Effector memory CD4-positive, alpha-beta T cell (primary cell): ENCODE measurements around the gene ADIPOR2.
"Not testable (repeated sequence)": the region's sequence is repeated elsewhere in the genome, so short reads cannot be mapped to it uniquely, and the experiment has no call there.

Source experiments
- DNase-seq, 3 donors: peaks; one replicate each; pipeline ENCODE4 v3.0.0-alpha.2; 2020
- H3K27ac ChIP-seq: 2 replicates; pipeline ENCODE4 v1.7.0; 2013; ENCODE audit warnings: mild to moderate bottlenecking, low read length, moderate library complexity; ENCODE audit not compliant: insufficient read depth, poor library complexity, severe bottlenecking
- H3K27me3 ChIP-seq: replicated peaks from 2 replicates; pipeline ENCODE4 v1.7.0; 2013; ENCODE audit warnings: mild to moderate bottlenecking, low read length; ENCODE audit not compliant: insufficient read depth, control insufficient read depth, poor library complexity, severe bottlenecking
- H3K36me3 ChIP-seq: 2 replicates; pipeline ENCODE4 v1.7.0; 2013; ENCODE audit warnings: mild to moderate bottlenecking, low read length, moderate library complexity; ENCODE audit not compliant: control insufficient read depth, insufficient read depth
- H3K4me1 ChIP-seq: 2 replicates; pipeline ENCODE4 v1.7.0; 2013; ENCODE audit warnings: low read length, mild to moderate bottlenecking; ENCODE audit not compliant: control insufficient read depth, insufficient read depth, poor library complexity, severe bottlenecking
- H3K4me3 ChIP-seq: 2 replicates; pipeline ENCODE4 v1.7.0; 2013; ENCODE audit warnings: low read length, low read depth, mild to moderate bottlenecking; ENCODE audit not compliant: insufficient read depth, poor library complexity, severe bottlenecking
- H3K9me3 ChIP-seq: 2 replicates; pipeline ENCODE4 v1.7.0; 2013; ENCODE audit warnings: mild to moderate bottlenecking, low read length, moderate library complexity; ENCODE audit not compliant: control insufficient read depth

Gene ADIPOR2

DNA sequence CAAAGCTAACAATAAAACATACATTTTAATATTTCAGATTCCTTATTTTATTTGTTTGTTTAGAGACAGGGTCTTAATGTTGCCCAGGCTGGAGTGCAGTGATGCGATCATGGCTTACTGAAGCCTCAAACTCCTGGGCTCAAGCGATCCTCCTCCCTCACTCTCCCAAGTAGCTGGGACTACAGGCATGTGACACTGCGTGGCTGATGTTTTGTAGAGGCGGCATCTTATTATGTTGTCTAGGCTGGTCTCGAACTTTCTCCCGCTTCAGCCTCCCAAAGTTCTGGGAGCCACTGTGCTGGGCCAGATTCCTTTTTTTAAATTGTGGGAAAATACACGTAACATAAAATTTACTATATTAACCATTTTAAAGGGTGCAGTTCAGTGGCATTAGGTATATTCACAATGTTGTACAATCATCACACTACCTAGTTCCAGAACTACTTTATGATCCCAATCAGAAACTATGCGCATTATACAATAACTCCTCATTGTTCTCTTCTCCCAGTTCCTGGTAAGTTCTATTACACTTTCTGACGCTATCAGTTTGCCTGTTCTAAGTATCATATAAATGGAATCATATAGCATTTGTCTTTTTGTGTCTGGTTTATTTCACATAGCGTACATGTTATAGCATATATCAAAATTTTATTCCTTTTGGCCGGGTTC, 40.3 kb downstream of the ADIPOR2 start:
- no peaks in the 10 kb centered on the region for H3K36me3 ChIP-seq
- H3K27me3 ChIP-seq: no peaks in the 10 kb centered on the region
- DNase-seq: no peak
- H3K4me1 ChIP-seq: no peaks in the 10 kb centered on the region
- no peak overlapping the region for H3K4me3 ChIP-seq
- H3K27ac ChIP-seq: no peak overlapping the region
- no peaks in the 10 kb centered on the region for H3K9me3 ChIP-seq

GRCh38 chr12:1731688-1732078, 40.8 kb downstream of the ADIPOR2 start:
- H3K9me3 ChIP-seq, H3K36me3 ChIP-seq: not testable (repeated sequence)

DNA sequence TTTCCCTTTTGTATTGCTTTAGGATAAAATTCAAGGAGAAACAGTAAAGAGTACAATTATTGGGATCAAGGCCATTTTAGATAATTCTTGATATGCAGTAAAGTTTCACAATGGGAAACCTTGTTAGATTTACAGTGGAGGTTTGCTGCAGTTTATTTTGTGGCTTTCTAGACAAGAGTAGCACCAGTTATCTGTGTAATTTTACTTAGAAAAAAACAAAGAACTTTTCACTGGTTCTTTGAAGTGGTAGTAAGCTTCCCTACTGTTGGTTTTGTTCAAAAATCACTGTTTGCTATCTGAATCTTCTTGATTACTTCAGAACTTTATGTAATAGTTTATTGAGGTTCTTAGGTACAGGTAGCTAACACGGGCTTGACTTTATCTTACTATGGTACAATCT, 42.0 kb downstream of the ADIPOR2 start:
- no peaks in the 10 kb centered on the region for H3K27me3 ChIP-seq
- H3K36me3 ChIP-seq: no peaks in the 10 kb centered on the region
- DNase-seq: no peak
- H3K9me3 ChIP-seq: no peaks in the 10 kb centered on the region
- no peak overlapping the region for H3K4me3 ChIP-seq
- H3K27ac ChIP-seq: no peak overlapping the region
- H3K4me1 ChIP-seq: no peaks in the 10 kb centered on the region

More at GRCh38 chr12:1731688-1732078, 40.8 kb downstream of the ADIPOR2 start:
- H3K27ac ChIP-seq, H3K4me1 ChIP-seq, H3K4me3 ChIP-seq, H3K27me3 ChIP-seq, DNase-seq: not testable (repeated sequence)

DNA sequence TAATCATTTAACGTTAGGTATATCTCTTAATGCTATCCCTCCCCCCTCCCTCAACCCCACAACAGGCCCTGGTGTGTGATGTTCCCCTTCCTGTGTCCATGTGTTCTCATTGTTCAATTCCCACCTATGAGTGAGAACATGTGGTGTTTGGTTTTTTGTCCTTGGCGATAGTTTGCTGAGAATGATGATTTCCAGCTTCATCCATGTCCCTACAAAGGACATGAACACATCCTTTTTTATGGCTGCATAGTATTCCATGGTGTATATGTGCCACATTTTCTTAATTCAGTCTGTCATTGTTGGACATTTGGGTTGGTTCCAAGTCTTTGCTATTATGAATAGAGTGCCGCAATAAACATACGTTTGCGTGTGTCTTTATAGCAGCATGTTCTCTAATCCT, 42.8 kb downstream of the ADIPOR2 start:
- not testable (repeated sequence) for H3K4me1 ChIP-seq, H3K4me3 ChIP-seq, H3K36me3 ChIP-seq, H3K27me3 ChIP-seq, DNase-seq, H3K9me3 ChIP-seq, H3K27ac ChIP-seq

DNA sequence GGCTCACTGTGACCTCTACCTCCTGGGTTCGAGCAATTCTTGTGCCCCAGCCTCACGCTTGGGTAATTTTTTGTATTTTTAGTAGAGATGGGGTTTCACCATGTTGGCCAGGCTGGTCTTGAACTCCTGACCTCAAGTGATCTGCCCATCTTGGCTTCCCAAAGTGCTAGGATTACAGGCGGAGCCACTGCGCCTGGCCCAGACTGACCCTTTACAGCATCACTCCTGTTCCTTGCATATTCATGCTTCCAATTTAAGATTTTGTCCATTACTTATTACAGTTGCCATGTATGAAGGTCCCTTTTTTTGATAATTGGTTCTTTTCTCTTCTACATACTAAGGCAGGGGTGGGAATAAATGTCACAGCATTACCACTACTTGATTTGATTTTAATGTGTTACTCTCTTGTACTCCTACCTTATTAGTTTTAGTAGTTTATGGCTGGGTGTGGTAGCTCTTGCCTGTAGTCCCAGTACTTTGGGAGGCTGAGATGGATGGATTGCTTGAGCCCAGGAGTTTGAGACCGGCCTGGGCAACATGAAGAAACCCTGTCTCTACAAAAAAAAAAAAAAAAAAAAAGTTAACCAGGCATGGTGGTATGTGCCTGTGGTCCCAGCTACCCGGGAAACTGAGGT, 46.9 kb downstream of the ADIPOR2 start:
- DNase-seq: no peak
- Histone ChIP-seq H3K27me3 (no peaks in the 10 kb centered on the region), H3K9me3 (no peaks in the 10 kb centered on the region), H3K36me3 (no peaks in the 10 kb centered on the region), H3K4me1 (no peaks in the 10 kb centered on the region), H3K27ac (no peak overlapping the region), H3K4me3 (no peak overlapping the region)

DNA sequence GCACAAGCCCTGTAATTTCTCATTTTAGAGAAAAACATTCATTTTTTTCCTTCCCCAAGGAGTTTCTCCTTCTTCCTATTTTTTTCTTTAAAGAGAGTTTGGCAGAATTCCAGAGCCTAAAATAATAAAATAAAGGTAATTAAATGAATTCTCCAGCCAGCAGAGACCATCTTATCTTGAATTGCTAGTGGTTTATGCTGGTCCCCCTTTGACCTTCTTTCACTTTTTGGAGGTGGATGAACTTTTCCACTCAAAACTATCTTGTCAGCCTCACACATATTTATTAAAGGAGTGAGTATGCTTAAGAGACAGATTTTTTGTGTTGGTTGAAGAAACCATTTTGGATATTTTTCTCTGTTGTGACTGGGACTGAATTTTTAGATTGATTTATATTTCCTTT, 47.6 kb downstream of the ADIPOR2 start:
- no peak for DNase-seq
- Histone ChIP-seq H3K27ac (no peak overlapping the region), H3K36me3 (no peaks in the 10 kb centered on the region), H3K27me3 (no peaks in the 10 kb centered on the region), H3K4me3 (no peak overlapping the region), H3K4me1 (no peaks in the 10 kb centered on the region), H3K9me3 (no peaks in the 10 kb centered on the region)

DNA sequence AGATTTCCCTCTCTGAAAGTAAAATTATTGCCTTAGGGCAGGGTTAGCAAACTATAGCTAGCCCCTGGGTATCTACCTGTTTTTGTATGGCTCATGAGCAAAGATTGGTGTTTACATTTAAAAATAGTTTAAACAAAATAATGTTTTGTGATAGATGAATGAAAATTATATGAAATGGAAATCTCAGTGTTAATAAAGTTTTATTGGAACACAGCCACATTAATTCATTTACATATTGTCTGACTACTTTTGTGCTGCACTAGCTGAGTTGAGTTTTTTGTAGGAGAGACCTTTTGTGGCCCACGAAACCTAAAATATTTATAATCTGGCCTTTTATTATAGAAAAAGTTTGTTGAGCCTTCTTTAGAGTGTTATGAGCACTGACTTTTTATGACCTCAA, 48.5 kb downstream of the ADIPOR2 start:
- no peaks in the 10 kb centered on the region for H3K9me3 ChIP-seq
- H3K27ac ChIP-seq: no peak overlapping the region
- H3K36me3 ChIP-seq: no peaks in the 10 kb centered on the region
- no peak for DNase-seq
- H3K27me3 ChIP-seq: no peaks in the 10 kb centered on the region
- no peaks in the 10 kb centered on the region for H3K4me1 ChIP-seq
- H3K4me3 ChIP-seq: no peak overlapping the region

DNA sequence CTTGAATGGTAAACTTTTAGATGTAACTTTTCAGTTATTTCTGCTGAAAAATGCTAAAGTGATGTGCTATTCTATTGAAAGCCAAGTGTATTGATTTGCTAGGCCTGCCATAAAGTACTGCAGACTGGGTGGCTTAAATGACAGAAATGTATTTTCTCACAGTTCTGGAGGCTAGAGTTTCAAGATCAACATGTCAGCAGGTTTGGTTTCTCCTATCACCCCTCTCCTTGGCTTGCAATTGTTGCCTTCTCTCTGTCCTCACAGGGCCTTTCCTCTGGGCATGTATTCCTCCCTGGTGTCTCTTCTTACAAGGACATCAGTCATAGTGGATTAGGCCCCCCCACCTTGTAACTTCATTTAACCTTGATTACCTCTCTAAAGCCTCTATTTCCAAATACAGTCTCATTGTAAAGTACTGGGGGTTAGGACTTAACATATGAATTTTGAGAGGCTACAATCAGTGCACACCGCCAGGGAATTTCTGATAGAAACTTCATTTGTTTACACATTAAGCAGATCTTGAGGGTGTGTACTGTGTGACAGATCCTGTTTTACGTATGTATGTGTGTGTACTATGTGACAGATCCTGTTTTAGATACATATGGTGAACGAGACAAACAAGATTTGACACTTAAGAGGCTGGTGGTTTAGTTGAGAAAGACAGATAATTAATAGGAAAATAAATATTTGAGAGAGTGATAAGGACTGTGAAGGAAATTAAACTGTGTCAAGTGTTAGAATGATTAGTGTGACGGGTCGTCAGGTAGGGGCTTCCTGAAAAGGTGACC, 49.5 kb downstream of the ADIPOR2 start:
- no peaks in the 10 kb centered on the region for H3K27me3 ChIP-seq
- DNase-seq: no peak
- H3K9me3 ChIP-seq: no peaks in the 10 kb centered on the region
- H3K4me1 ChIP-seq: no peaks in the 10 kb centered on the region
- H3K4me3 ChIP-seq: no peak overlapping the region
- H3K36me3 ChIP-seq: no peaks in the 10 kb centered on the region
- H3K27ac ChIP-seq: no peak overlapping the region

- Histone ChIP-seq H3K4me3 (no peak overlapping the region), H3K27ac (no peak overlapping the region), H3K4me1 (no peaks in the 10 kb centered on the region), H3K36me3 (peaks cover 4% of the 10 kb centered on the region), H3K27me3 (no peaks in the 10 kb centered on the region), H3K9me3 (no peaks in the 10 kb centered on the region)
- DNase-seq: no peak
Measured at GRCh38 chr12:1741154-1741949, 50.5 kb downstream of the ADIPOR2 start.
